ENCODE results near the gene SYNE1.

The SYNE1 gene

DNA sequence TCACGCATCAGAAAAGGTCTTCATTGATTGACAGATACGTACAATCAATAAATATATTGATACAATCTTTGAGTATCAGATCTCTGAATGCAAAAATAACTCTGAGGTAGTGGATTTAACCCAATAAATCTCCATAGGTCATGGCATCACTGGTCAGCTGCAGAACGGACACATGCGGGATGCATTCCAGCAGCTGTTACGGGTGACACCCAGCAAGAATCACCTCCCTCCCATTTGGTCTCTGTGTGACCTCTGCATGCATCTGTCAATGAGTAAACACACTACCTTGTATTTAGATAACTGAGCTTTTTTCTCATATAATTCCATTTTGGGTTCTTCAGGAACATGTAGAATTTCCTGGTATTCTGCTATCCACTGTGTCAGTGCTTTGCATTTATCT is 285.4 kb downstream of the SYNE1 start:
- no peak for DNase-seq (ENCODE audit: low read depth in 1 of 2, low spot score in 1 of 2)
- Histone ChIP-seq H3K4me3 (replicated peaks; ENCODE audit: insufficient read depth, low read length) (no peak overlapping the region), H3K27me3 (ENCODE audit: insufficient read depth, poor library complexity, severe bottlenecking) (no peaks in the 10 kb centered on the region), H3K27ac (replicated peaks) (no peak overlapping the region)
- TF ChIP-seq GABPA (IDR thresholded peaks at IDR 0.05; ENCODE audit: low read depth) (no peak), POLR2AphosphoS5 (IDR thresholded peaks at IDR 0.05; ENCODE audit: low read depth) (no peak), SPI1 (IDR thresholded peaks at IDR 0.05; ENCODE audit: borderline replicate concordance, low read depth) (no peak)
- TF ChIP-seq, protein P1, sequence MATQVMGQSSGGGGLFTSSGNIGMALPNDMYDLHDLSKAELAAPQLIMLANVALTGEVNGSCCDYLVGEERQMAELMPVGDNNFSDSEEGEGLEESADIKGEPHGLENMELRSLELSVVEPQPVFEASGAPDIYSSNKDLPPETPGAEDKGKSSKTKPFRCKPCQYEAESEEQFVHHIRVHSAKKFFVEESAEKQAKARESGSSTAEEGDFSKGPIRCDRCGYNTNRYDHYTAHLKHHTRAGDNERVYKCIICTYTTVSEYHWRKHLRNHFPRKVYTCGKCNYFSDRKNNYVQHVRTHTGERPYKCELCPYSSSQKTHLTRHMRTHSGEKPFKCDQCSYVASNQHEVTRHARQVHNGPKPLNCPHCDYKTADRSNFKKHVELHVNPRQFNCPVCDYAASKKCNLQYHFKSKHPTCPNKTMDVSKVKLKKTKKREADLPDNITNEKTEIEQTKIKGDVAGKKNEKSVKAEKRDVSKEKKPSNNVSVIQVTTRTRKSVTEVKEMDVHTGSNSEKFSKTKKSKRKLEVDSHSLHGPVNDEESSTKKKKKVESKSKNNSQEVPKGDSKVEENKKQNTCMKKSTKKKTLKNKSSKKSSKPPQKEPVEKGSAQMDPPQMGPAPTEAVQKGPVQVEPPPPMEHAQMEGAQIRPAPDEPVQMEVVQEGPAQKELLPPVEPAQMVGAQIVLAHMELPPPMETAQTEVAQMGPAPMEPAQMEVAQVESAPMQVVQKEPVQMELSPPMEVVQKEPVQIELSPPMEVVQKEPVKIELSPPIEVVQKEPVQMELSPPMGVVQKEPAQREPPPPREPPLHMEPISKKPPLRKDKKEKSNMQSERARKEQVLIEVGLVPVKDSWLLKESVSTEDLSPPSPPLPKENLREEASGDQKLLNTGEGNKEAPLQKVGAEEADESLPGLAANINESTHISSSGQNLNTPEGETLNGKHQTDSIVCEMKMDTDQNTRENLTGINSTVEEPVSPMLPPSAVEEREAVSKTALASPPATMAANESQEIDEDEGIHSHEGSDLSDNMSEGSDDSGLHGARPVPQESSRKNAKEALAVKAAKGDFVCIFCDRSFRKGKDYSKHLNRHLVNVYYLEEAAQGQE (IDR thresholded peaks at IDR 0.05; ENCODE audit: insufficient replicate concordance, low read depth): no peak
- TF ChIP-seq, protein P2, sequence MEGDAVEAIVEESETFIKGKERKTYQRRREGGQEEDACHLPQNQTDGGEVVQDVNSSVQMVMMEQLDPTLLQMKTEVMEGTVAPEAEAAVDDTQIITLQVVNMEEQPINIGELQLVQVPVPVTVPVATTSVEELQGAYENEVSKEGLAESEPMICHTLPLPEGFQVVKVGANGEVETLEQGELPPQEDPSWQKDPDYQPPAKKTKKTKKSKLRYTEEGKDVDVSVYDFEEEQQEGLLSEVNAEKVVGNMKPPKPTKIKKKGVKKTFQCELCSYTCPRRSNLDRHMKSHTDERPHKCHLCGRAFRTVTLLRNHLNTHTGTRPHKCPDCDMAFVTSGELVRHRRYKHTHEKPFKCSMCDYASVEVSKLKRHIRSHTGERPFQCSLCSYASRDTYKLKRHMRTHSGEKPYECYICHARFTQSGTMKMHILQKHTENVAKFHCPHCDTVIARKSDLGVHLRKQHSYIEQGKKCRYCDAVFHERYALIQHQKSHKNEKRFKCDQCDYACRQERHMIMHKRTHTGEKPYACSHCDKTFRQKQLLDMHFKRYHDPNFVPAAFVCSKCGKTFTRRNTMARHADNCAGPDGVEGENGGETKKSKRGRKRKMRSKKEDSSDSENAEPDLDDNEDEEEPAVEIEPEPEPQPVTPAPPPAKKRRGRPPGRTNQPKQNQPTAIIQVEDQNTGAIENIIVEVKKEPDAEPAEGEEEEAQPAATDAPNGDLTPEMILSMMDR (IDR thresholded peaks at IDR 0.05; ENCODE audit: insufficient read depth, low read length): no peak

DNA sequence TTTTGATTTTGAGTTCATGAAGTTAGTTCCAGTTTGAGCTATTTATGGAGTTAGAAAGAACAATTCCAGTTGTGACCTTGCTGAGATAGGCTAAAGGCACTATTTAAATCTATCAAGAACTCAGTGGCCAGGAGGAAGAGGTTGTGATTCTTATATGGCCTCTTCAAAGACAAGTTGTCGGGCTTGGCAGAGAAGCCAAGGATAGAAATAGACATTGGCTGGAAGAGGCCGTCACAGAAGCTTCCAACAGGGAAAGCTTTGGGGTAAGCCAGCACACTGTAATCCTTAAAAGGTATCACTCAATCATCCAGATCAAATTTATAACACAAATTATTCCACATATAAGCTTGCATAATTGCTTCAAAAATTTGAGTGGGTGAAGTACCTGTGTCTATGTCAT is 286.1 kb downstream of the SYNE1 start:
- H3K4me3 ChIP-seq (replicated peaks; ENCODE audit: insufficient read depth, low read length): no peak overlapping the region
- TF ChIP-seq SPI1 (IDR thresholded peaks at IDR 0.05; ENCODE audit: borderline replicate concordance, low read depth) (no peak), GABPA (IDR thresholded peaks at IDR 0.05; ENCODE audit: low read depth) (no peak), POLR2AphosphoS5 (IDR thresholded peaks at IDR 0.05; ENCODE audit: low read depth) (no peak)
- TF ChIP-seq, protein P2 (IDR thresholded peaks at IDR 0.05; ENCODE audit: insufficient read depth, low read length): no peak
- TF ChIP-seq, protein P1 (IDR thresholded peaks at IDR 0.05; ENCODE audit: insufficient replicate concordance, low read depth): no peak
- no peaks in the 10 kb centered on the region for H3K27me3 ChIP-seq (ENCODE audit: insufficient read depth, poor library complexity, severe bottlenecking)
- no peak overlapping the region for H3K27ac ChIP-seq (replicated peaks)
- no peak for DNase-seq (ENCODE audit: low read depth in 1 of 2, low spot score in 1 of 2)

DNA sequence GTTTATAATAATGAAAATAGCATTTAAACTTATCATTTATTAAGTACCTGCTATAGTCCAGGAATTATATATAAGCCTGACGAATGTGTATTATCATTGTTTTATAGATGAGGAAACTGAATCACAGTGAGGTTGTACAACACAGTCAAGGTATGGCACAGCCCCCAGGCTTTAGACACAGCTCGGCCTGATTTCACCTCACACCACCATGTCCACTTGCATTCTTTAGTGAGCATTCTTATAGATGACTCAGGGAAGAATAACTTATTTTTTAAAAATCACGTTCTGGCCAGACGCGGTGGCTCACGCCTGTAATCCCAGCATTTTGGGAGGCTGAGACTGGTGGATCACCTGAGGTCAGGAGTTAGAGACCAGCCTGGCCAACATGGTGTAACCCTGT is 289.0 kb downstream of the SYNE1 start:
- no peak overlapping the region for H3K4me3 ChIP-seq (replicated peaks; ENCODE audit: insufficient read depth, low read length)

More for the DNA sequence above, 289.0 kb downstream of the SYNE1 start:
- H3K27ac ChIP-seq (replicated peaks): no peak overlapping the region
- H3K27me3 ChIP-seq (ENCODE audit: insufficient read depth, poor library complexity, severe bottlenecking): no peaks in the 10 kb centered on the region
- TF ChIP-seq SPI1 (IDR thresholded peaks at IDR 0.05; ENCODE audit: borderline replicate concordance, low read depth) (no peak), GABPA (IDR thresholded peaks at IDR 0.05; ENCODE audit: low read depth) (no peak), POLR2AphosphoS5 (IDR thresholded peaks at IDR 0.05; ENCODE audit: low read depth) (no peak)
- TF ChIP-seq, protein P1 (IDR thresholded peaks at IDR 0.05; ENCODE audit: insufficient replicate concordance, low read depth): no peak
- TF ChIP-seq, protein P2 (IDR thresholded peaks at IDR 0.05; ENCODE audit: insufficient read depth, low read length): no peak
- DNase-seq (ENCODE audit: low read depth in 1 of 2, low spot score in 1 of 2): no peak

Measured in HL-60 (cell line).